Activated B cell treated with CpG ODN at 0.5 μM for 24 hours (primary cell): ENCODE data around the gene NBDY. TPM values are rescaled to one million over a fixed set of nuclear protein-coding genes. Genes with fewer than 3 reads are reported as not detected.
"Not testable (repeated sequence)": the region's sequence is repeated elsewhere in the genome, so short reads cannot be mapped to it uniquely, and the experiment has no call there.

Experiments used
- ATAC-seq: fragments of 200-7000 bp; cut with Tn5 transposase; one replicate; pipeline ENCODE4 v1.10.0; 2021; ENCODE audit warnings: low read depth, mild to moderate bottlenecking, moderate library complexity
- CTCF ChIA-PET: fragments of 350-600 bp; sonication (Branson Sonifier 250); formaldehyde crosslinking; loops from one replicate; lab custom pipeline; 2021; ENCODE audit warnings: antibody characterized with exemption; lab: Charles Lee
- POLR2A ChIA-PET: fragments of 350-600 bp; sonication (Branson Sonifier 250); formaldehyde crosslinking; loops from one replicate; lab custom pipeline; 2021; ENCODE audit warnings: antibody characterized with exemption; lab: Charles Lee
- DNase-seq: peaks from one replicate; pipeline ENCODE4 v3.0.0; 2022
- H3K27ac Mint-ChIP-seq: one replicate; pipeline ENCODE4 v1.8.0; 2020; ENCODE audit warnings: mixed read lengths
- H3K27me3 Mint-ChIP-seq: one replicate; pipeline ENCODE4 v1.8.0; 2021; ENCODE audit warnings: mixed read lengths
- H3K36me3 Mint-ChIP-seq: one replicate; pipeline ENCODE4 v1.8.0; 2021; ENCODE audit warnings: low read depth, mixed read lengths
- H3K4me1 Mint-ChIP-seq: one replicate; pipeline ENCODE4 v1.8.0; 2021; ENCODE audit warnings: mixed read lengths
- H3K4me3 Mint-ChIP-seq: one replicate; pipeline ENCODE4 v1.8.0; 2020; ENCODE audit warnings: mild to moderate bottlenecking, mixed read lengths
- H3K9me3 Mint-ChIP-seq: one replicate; pipeline ENCODE4 v1.8.0; 2020; ENCODE audit warnings: mixed read lengths
- CTCF ChIP-seq: fragments of 200-600 bp; IDR thresholded peaks from one replicate; pipeline ENCODE4 v1.8.0; 2022; ENCODE audit warnings: antibody characterized with exemption, mild to moderate bottlenecking
- intact Hi-C: fragments of 100-400 bp; cut with micrococcal nuclease; formaldehyde crosslinking; loops from one replicate; pipeline ENCODE4 v1.15.1; 2024
- total RNA-seq: library from RNA; stranded (reverse); gene quantifications from 2 replicates; pipeline ENCODE4 v1.2.3, GENCODE V29; 2022

Gene NBDY
- total RNA-seq, 1 donor from 2014 or later = 41.0 TPM

- intact Hi-C loops = no loop called here
- ChIA-PET POLR2A (no interaction called here), CTCF (no interaction called here)
- Mint-ChIP-seq H3K4me3 (no peak overlapping the region), H3K27ac (no peak overlapping the region), H3K9me3 (no peaks in the 10 kb centered on the region), H3K36me3 (peaks cover 15% of the 10 kb centered on the region), H3K27me3 (no peaks in the 10 kb centered on the region), H3K4me1 (peaks cover 58% of the 10 kb centered on the region)
- no peak for ATAC-seq
- TF ChIP-seq CTCF = no peak
- DNase-seq = no peak
Observed at GRCh38 chrX:56805399-56805798, 76.4 kb downstream of the NBDY start.

- H3K36me3 Mint-ChIP-seq, CTCF ChIA-PET, DNase-seq, POLR2A ChIA-PET, H3K4me3 Mint-ChIP-seq, H3K27me3 Mint-ChIP-seq, H3K9me3 Mint-ChIP-seq, ATAC-seq, intact Hi-C loops, H3K27ac Mint-ChIP-seq: not testable (repeated sequence)
- H3K4me1 Mint-ChIP-seq = peaks cover 59% of the 10 kb centered on the region
Observed at GRCh38 chrX:56806176-56806575, 77.1 kb downstream of the NBDY start.

GRCh38 chrX:56811599-56811998 is 82.6 kb downstream of the NBDY start:
- Mint-ChIP-seq H3K9me3 (no peaks in the 10 kb centered on the region), H3K4me3 (no peak overlapping the region), H3K4me1 (peaks cover 79% of the 10 kb centered on the region), H3K27me3 (no peaks in the 10 kb centered on the region), H3K27ac (peak overlapping the region; percentile 41), H3K36me3 (peaks cover 1% of the 10 kb centered on the region)
- POLR2A ChIA-PET = no interaction called here
- CTCF ChIA-PET = no interaction called here
- intact Hi-C loops = loop anchor here (5.0 kb wide), 2 partner anchors 476 to 781 kb away; partner anchors contain the start of genes FAAH2 and ZXDB
- DNase-seq = no peak
- no peak for TF ChIP-seq CTCF
- no peak for ATAC-seq

GRCh38 chrX:56812515-56813105 is 83.6 kb downstream of the NBDY start:
- H3K27ac Mint-ChIP-seq = peak overlapping the region; percentile 93

GRCh38 chrX:56813318-56813837 is 84.3 kb downstream of the NBDY start:
- Mint-ChIP-seq H3K9me3 (no peaks in the 10 kb centered on the region), H3K4me3 (peak overlapping the region; percentile 78), H3K36me3 (peaks cover 5% of the 10 kb centered on the region), H3K27me3 (no peaks in the 10 kb centered on the region), H3K27ac (peak overlapping the region; percentile 93), H3K4me1 (peaks cover 69% of the 10 kb centered on the region)
- ATAC-seq = peak; percentile 39
- no peak for DNase-seq
- no peak for TF ChIP-seq CTCF
- ChIA-PET CTCF (no interaction called here), POLR2A (no interaction called here)
- intact Hi-C loops = loop anchor here (5.0 kb wide), 2 partner anchors 474 to 779 kb away; partner anchors contain the start of genes FAAH2 and ZXDB

More at GRCh38 chrX:56812515-56813105, 83.6 kb downstream of the NBDY start:
- H3K4me1 Mint-ChIP-seq = peaks cover 77% of the 10 kb centered on the region
- H3K4me3 Mint-ChIP-seq = peak overlapping the region; percentile 78
- POLR2A ChIA-PET = interaction anchor here (0.7 kb wide), 1 partner anchor 791 kb away, joined by 3 read pairs; no protein-coding TSS in a partner anchor
- H3K36me3 Mint-ChIP-seq = peaks cover 5% of the 10 kb centered on the region
- intact Hi-C loops = loop anchor here (5.0 kb wide), 2 partner anchors 475 to 780 kb away; partner anchors contain the start of genes FAAH2 and ZXDB
- TF ChIP-seq CTCF = no peak
- CTCF ChIA-PET = no interaction called here
- ATAC-seq = peak; percentile 79
- DNase-seq = no peak
- no peaks in the 10 kb centered on the region for H3K27me3 Mint-ChIP-seq
- no peaks in the 10 kb centered on the region for H3K9me3 Mint-ChIP-seq
